B cell (primary cell): ENCODE results near the gene HOXD10. TPM values are rescaled to one million over a fixed set of nuclear protein-coding genes. Genes with fewer than 3 reads are reported as not detected.

Experiments used
- ATAC-seq: fragments of 200-7000 bp; cut with Tn5 transposase; one replicate; pipeline ENCODE4 v1.10.0; 2021; ENCODE audit warnings: low read depth, mild to moderate bottlenecking, moderate number of reproducible peaks, moderate library complexity
- CTCF ChIA-PET: fragments of 350-600 bp; sonication (Branson Sonifier 250); formaldehyde crosslinking; loops from one replicate; lab custom pipeline; 2021; ENCODE audit warnings: antibody characterized with exemption, inconsistent platforms; lab: Charles Lee
- POLR2A ChIA-PET: fragments of 350-600 bp; sonication (Branson Sonifier 250); formaldehyde crosslinking; loops from one replicate; lab custom pipeline; 2021; ENCODE audit warnings: antibody characterized with exemption; lab: Charles Lee
- DNase-seq: peaks from one replicate; pipeline ENCODE4 v3.0.0; 2013
- H2AFZ ChIP-seq: 2 replicates; pipeline ENCODE4 v1.6.1; 2012; ENCODE audit warnings: mild to moderate bottlenecking, low read depth, low read length; ENCODE audit not compliant: insufficient read depth, poor library complexity, severe bottlenecking
- H3K27ac ChIP-seq, 2 donors: 1 replicate in 1 of 2; 2 replicates in 1 of 2; pipeline ENCODE4 v1.5.1; 2012 to 2013; ENCODE audit warnings: low read length in 2 of 2, mild to moderate bottlenecking in 2 of 2, moderate library complexity in 1 of 2
- H3K27me3 ChIP-seq, 4 experiments: fragments of 200-600 bp in 1 of 4; sonication (generic) in 1 of 4; replicated peaks in 1 of 4; 1 replicate in 2 of 4; 2 replicates in 2 of 4; pipeline versions ENCODE4 v1.6.1 to v1.7.0; 2013 to 2016; ENCODE audit warnings: low read length in 3 of 4, mild to moderate bottlenecking in 2 of 4, mixed read lengths in 1 of 4, moderate library complexity in 1 of 4; ENCODE audit not compliant: insufficient read depth in 4 of 4, control insufficient read depth in 3 of 4; ENCODE audit errors: control extremely low read depth in 1 of 4
- H3K36me3 ChIP-seq, 2 experiments: replicated peaks in 1 of 2; 1 replicate in 1 of 2; 2 replicates in 1 of 2; pipeline versions ENCODE4 v1.6.1 to v1.7.1; 2013; ENCODE audit warnings: low read length in 1 of 2; ENCODE audit not compliant: insufficient read depth in 2 of 2, control insufficient read depth in 1 of 2; ENCODE audit errors: control extremely low read depth in 1 of 2, extremely low read depth in 1 of 2
- H3K4me1 ChIP-seq, 2 donors: fragments of 200-600 bp in 1 of 2; sonication (generic) in 1 of 2; 1 replicate in 1 of 2; 2 replicates in 1 of 2; pipeline versions ENCODE4 v1.5.1 to v1.6.1; 2013 to 2017; ENCODE audit warnings: low read length in 2 of 2; ENCODE audit not compliant: control insufficient read depth in 2 of 2, insufficient read depth in 2 of 2
- H3K4me2 ChIP-seq: replicated peaks from 2 replicates; pipeline ENCODE3; 2012; ENCODE audit warnings: mild to moderate bottlenecking, low read depth, low read length; ENCODE audit not compliant: poor library complexity, severe bottlenecking
- H3K4me3 ChIP-seq, 5 experiments: fragments of 200-600 bp in 1 of 5; sonication (generic) in 1 of 5; 1 replicate in 3 of 5; 2 replicates in 2 of 5; pipeline versions ENCODE4 v1.5.1 to v1.7.0; 2011 to 2016; ENCODE audit warnings: low read length in 4 of 5, mild to moderate bottlenecking in 4 of 5, low read depth in 2 of 5, control low read depth in 1 of 5, moderate library complexity in 1 of 5; ENCODE audit not compliant: insufficient read depth in 1 of 5; ENCODE audit errors: control extremely low read depth in 1 of 5, extremely low read depth in 1 of 5
- H3K79me2 ChIP-seq: fragments of 200-600 bp; sonication (generic); one replicate; pipeline ENCODE4 v1.6.0; 2016; ENCODE audit warnings: low read length; ENCODE audit not compliant: control insufficient read depth, insufficient read depth
- H3K9ac ChIP-seq: fragments of 200-600 bp; sonication (generic); 2 replicates; pipeline ENCODE4 v1.6.1; 2017; ENCODE audit warnings: mild to moderate bottlenecking, low read length, moderate library complexity
- H3K9me3 ChIP-seq, 3 donors: one replicate each; pipeline versions ENCODE4 v1.6.1 to v1.7.1; 2013; ENCODE audit warnings: low read length in 2 of 3; ENCODE audit not compliant: control insufficient read depth in 2 of 3, insufficient read depth in 1 of 3; ENCODE audit errors: control extremely low read depth in 1 of 3
- H4K20me1 ChIP-seq: 2 replicates; pipeline ENCODE4 v1.6.0; 2012; ENCODE audit warnings: mild to moderate bottlenecking, low read length; ENCODE audit not compliant: insufficient read depth, control insufficient read depth, poor library complexity, severe bottlenecking
- H3K27ac Mint-ChIP-seq: one replicate; pipeline ENCODE4 v1.8.0; 2021; ENCODE audit warnings: mixed read lengths
- H3K27me3 Mint-ChIP-seq: one replicate; pipeline ENCODE4 v1.8.0; 2021; ENCODE audit warnings: mixed read lengths
- H3K4me1 Mint-ChIP-seq: one replicate; pipeline ENCODE4 v1.8.0; 2021; ENCODE audit warnings: mixed read lengths
- H3K4me3 Mint-ChIP-seq: one replicate; pipeline ENCODE4 v1.8.0; 2021; ENCODE audit warnings: mixed read lengths
- H3K9me3 Mint-ChIP-seq: one replicate; pipeline ENCODE4 v1.8.0; 2022; ENCODE audit warnings: mixed read lengths; ENCODE audit not compliant: insufficient read depth
- CTCF ChIP-seq: fragments of 200-600 bp; IDR thresholded peaks from one replicate; pipeline ENCODE4 v1.8.0; 2022; ENCODE audit warnings: antibody characterized with exemption, mild to moderate bottlenecking
- EZH2 ChIP-seq: IDR thresholded peaks from 2 replicates; pipeline ENCODE4 v1.6.1; 2012; ENCODE audit warnings: borderline replicate concordance, low read depth, mild to moderate bottlenecking, moderate library complexity, low read length; ENCODE audit not compliant: insufficient read depth, poor library complexity, severe bottlenecking
- WGBS: methylation state at CpG from one replicate; pipeline ENCODE4 v1.1.5; 2013; ENCODE audit warnings: missing lambda C conversion rate; ENCODE audit not compliant: insufficient coverage; 5-methylcytosine and 5-hydroxymethylcytosine counted together
- intact Hi-C: fragments of 100-400 bp; cut with micrococcal nuclease; formaldehyde crosslinking; loops from one replicate; pipeline ENCODE4 v1.10.0; 2022
- polyA plus RNA-seq: library from polyadenylated mRNA; depleted of rRNA; stranded (reverse); fragments of >200 nt; gene quantifications from 2 replicates; pipeline ENCODE4 v1.2.3, GENCODE V29; 2012
- total RNA-seq, 2 donors: library from RNA; stranded (reverse); fragments of 120-200 nt in 1 of 2; gene quantifications; 1 replicate in 1 of 2; 2 replicates in 1 of 2; pipeline versions ENCODE4 v1.2.3 to v1.2.4, GENCODE V29; 2013 to 2022

The HOXD10 gene
- total and polyA plus RNA-seq, 2 donors (not counting 1 experiment from before 2014, with no cell fraction given) = not detected

- Histone ChIP-seq H3K27me3 (peaks cover 0 to 95% (median 75%) of the 10 kb centered on the region in 4 experiments), H3K9me3 (peaks cover 0 to 55% (median 2%) of the 10 kb centered on the region in 3 donors), H3K27ac (no peak overlapping the region), H3K4me2 (no peak overlapping the region), H3K79me2 (no peaks in the 10 kb centered on the region), H3K9ac (no peak overlapping the region), H3K36me3 (no peaks in the 10 kb centered on the region), H2AFZ (no peak overlapping the region), H3K4me3 (no peak overlapping the region), H3K4me1 (peaks cover 0 to 10% of the 10 kb centered on the region in 2 donors), H4K20me1 (no peaks in the 10 kb centered on the region)
- CTCF ChIA-PET = interaction anchor here (1.0 to 1.7 kb wide), 2 partner anchors 12 to 1033 kb away, joined by 3 read pairs; no protein-coding TSS in a partner anchor
- DNase-seq (no peak), ATAC-seq (no peak)
- peaks cover 84% of the 10 kb centered on the region for H3K27me3 Mint-ChIP-seq
- peaks cover 4% of the 10 kb centered on the region for H3K9me3 Mint-ChIP-seq
- intact Hi-C loops = no loop called here
- H3K4me1 Mint-ChIP-seq = peaks cover 8% of the 10 kb centered on the region
- POLR2A ChIA-PET = no interaction called here
- TF ChIP-seq CTCF = no peak
- no peak for TF ChIP-seq EZH2
- WGBS = 7% methylated on average over 9 of the region's 16 CpGs
- no peak overlapping the region for H3K4me3 Mint-ChIP-seq
- H3K27ac Mint-ChIP-seq = no peak overlapping the region
Observed at GRCh38 chr2:176114930-176115625, 1.5 kb upstream of the HOXD10 start.

- peaks cover 0 to 60% (median 2%) of the 10 kb centered on the region in 3 donors for H3K9me3 ChIP-seq
- H3K27me3 ChIP-seq = peaks cover 0 to 92% (median 77%) of the 10 kb centered on the region in 4 experiments
- H3K79me2 ChIP-seq = no peaks in the 10 kb centered on the region
- peaks cover 76% of the 10 kb centered on the region for H3K27me3 Mint-ChIP-seq
- TF ChIP-seq EZH2 (no peak), CTCF (no peak)
- H4K20me1 ChIP-seq = no peaks in the 10 kb centered on the region
- ATAC-seq = no peak
- H3K4me1 Mint-ChIP-seq = peaks cover 5% of the 10 kb centered on the region
- CTCF ChIA-PET = interaction anchor here (1.5 kb wide), 1 partner anchor 10 kb away, joined by 4 read pairs; no protein-coding TSS in a partner anchor
- H3K27ac ChIP-seq = no peak overlapping the region
- no peak overlapping the region for H3K27ac Mint-ChIP-seq
- H3K9ac ChIP-seq = no peak overlapping the region
- H3K4me1 ChIP-seq = peaks cover under 1 to 17% of the 10 kb centered on the region in 2 donors
- no peak for DNase-seq
- no peak overlapping the region for H3K4me3 ChIP-seq
- H3K4me3 Mint-ChIP-seq = no peak overlapping the region
- intact Hi-C loops = no loop called here
- H3K9me3 Mint-ChIP-seq = peaks cover 2% of the 10 kb centered on the region
- H2AFZ ChIP-seq = no peak overlapping the region
- no peaks in the 10 kb centered on the region for H3K36me3 ChIP-seq
- WGBS = 28% methylated on average over 40 of the region's 40 CpGs
- POLR2A ChIA-PET = no interaction called here
- no peak overlapping the region for H3K4me2 ChIP-seq
Observed at GRCh38 chr2:176117162-176117822, 714 bp downstream of the HOXD10 start.
